Measurements from ENCODE around the gene SPAG7. TPM values are rescaled to one million over a fixed set of nuclear protein-coding genes. Genes with fewer than 3 reads are reported as not detected.
A peak's percentile ranks its signal among the peaks of the same experiment; 100 is the strongest.

The SPAG7 gene
- total and polyA plus RNA-seq, 2 of the 8 experiments (the other 6 are each of a cell fraction or from before 2014, with no cell fraction given), result 74.2 to 81.9 TPM

DNA sequence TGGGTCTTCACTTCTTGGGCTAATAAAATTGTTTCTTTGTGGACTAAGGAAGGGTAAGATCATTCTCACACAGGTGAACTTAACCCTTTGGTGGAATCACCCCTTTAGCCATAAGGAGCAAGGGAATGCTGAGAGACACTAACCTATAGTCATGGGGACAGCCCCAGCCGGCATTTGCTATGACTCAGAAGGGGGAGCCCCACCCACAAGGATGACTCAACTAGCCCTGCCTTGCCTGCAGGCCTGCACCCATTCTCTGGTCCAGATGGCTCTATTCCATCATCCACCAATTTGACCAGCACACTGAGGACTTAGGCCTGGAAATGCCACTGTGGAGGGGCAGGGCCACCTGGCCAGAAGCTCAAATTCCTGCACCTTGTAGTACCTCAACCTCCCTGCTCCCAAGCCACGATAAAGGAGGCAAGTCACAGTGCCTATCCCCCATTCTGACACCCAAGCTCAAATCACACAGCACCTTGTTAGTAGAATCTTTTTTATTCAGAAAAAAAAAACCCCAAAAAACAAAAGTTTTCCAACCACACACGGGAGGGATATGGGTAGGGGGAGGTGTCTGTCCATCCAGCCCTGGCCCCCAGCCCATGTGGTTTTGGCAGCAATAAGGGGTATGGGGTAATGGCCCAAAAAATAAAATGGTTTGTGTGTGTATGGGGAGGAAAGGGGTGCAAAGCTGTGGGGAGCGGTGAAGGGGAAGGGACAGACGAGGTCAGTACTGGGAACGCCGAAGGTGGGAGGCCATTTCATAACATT, 22.3 kb downstream of the SPAG7 start (continued):
- TF ChIP-seq SRF (IDR thresholded peaks at IDR 0.05; ENCODE audit: low read depth, low read length) (no peak), TCF12 (IDR thresholded peaks at IDR 0.05; ENCODE audit: low read depth, low read length) (no peak), ZNF274 (IDR thresholded peaks at IDR 0.05; ENCODE audit: borderline replicate concordance, extremely low read depth, low read length) (no peak), MAFK (IDR thresholded peaks at IDR 0.05; ENCODE audit: low read depth, low read length) (peak; percentile 17; the same call in 1 of the 2 replicates), RXRA (IDR thresholded peaks at IDR 0.05; ENCODE audit: insufficient read depth, low read depth, low read length) (no peak), SP1 (IDR thresholded peaks at IDR 0.05; ENCODE audit: low read depth, low read length) (peak; percentile 63; the same call in 1 of the 2 replicates), TAF1 (IDR thresholded peaks at IDR 0.05; ENCODE audit: low read depth, low read length) (0 out of 2 replicates have a peak, but pooled peaks have one; percentile 30), SIRT6 (IDR thresholded peaks at IDR 0.05; ENCODE audit: low read length) (no peak), EZH2 (IDR thresholded peaks at IDR 0.05; ENCODE audit: low read depth, low read length, severe bottlenecking) (no peak), TEAD4 (IDR thresholded peaks at IDR 0.05; ENCODE audit: low read depth, low read length) (no peak), POLR2AphosphoS5 (IDR thresholded peaks at IDR 0.05; ENCODE audit: low read depth, low read length) (peak; percentile 95; the same call in 1 of the 2 replicates), RNF2 (IDR thresholded peaks at IDR 0.05; ENCODE audit: borderline replicate concordance, low read depth, low read length, missing control alignments, poor library complexity, severe bottlenecking) (no peak), TAF7 (optimal IDR thresholded peaks at IDR 0.05; ENCODE audit: borderline replicate concordance, low read depth, low read length) (peak; percentile 13), ATF2 (IDR thresholded peaks at IDR 0.05; ENCODE audit: low read length) (peak; percentile 14; the same call in 1 of the 2 replicates)
- TF ChIP-seq, protein P1, sequence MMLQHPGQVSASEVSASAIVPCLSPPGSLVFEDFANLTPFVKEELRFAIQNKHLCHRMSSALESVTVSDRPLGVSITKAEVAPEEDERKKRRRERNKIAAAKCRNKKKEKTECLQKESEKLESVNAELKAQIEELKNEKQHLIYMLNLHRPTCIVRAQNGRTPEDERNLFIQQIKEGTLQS (IDR thresholded peaks at IDR 0.05; ENCODE audit: insufficient read depth, low read depth, low read length), result no peak
